ENCODE data around the gene PRKCE.

PRKCE gene

DNA sequence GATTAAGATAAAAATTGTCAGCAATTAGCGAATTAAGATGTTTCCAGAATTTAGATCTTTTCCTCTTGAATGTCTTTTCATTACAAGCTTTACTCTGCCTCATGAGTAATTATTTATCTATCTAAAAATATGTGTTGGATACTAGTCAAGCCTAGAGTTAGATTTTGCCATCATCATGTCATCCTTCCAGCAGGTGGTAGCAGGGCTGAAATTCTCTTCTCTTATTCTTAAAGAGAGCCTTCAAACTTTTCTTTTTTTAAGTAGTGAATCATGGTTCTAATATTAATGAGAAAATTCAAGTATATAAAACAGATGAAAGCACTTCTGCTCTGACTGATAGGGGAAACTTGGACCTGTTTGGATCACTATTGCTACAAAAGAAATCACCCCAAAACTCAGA lies 405.1 kb downstream of the PRKCE start:
- no peak for DNase-seq

DNA sequence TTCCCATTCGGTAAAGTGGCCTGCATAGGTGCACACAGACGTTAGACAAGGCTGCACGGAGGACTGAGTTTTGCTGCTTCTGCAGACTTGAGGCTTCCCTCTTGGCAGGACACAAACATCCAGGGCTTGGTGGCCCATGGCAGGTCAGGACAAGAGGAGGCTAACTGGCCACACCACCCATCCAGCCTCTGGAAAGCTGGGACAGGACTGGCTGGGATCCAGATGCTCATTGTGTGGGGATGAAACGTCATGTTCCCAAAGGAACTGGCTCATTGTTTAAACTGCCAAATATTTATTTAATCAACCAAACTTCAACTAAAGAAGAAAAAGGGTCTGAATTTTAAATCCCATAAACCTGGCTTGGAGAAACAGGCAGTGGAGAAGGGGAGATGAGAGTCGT lies 406.7 kb downstream of the PRKCE start:
- DNase-seq, result no peak

GRCh38 chr2:46062637-46063412 lies 411.4 kb downstream of the PRKCE start:
- peak; percentile 84 for DNase-seq

GRCh38 chr2:46064396-46064795 lies 412.9 kb downstream of the PRKCE start:
- no peak for DNase-seq

- DNase-seq, result peak; percentile 45
These were observed 413.7 kb downstream of the PRKCE start for GRCh38 chr2:46065152-46065551.

DNA sequence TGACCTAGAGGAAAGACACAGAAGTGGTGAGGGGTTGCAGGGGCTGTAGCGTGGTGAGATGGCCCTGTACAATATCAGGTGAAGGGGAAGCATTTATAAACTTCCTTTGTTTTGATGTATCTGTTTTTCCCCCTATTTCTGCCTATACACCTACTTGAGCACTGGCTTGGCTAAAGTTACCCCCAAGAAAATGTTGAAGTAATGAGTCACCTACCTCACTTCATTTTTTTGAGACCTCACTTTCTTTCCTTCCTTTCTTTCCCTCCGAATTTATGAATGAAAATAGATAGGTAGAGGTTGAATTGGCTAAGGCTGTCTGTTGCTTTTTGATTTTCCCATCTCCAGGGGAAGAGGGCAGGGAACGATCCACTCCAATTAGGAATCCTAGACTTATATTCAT lies 414.6 kb downstream of the PRKCE start:
- no peak for DNase-seq

DNA sequence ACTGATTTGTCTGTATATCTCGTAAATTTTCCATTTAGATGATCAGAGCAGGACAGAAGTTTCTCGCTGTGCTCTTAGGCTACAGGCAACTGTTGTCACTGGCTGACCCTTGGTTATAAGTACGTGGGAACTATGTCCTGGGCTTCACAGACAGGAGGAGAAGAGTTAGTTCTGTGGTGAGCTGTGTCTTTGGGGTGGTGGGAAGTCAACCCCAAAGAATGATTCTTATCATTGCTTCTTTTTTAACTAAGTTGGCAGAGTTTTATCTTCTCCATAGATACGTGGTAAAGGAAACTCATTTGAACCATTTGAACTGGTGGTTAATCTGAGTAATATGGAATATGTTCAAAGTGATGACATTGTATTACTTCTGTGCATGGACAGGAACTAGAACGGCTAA lies 415.1 kb downstream of the PRKCE start:
- no peak for DNase-seq

GRCh38 chr2:46067062-46067461 lies 415.6 kb downstream of the PRKCE start:
- DNase-seq, result no peak

GRCh38 chr2:46067501-46068305 lies 416.2 kb downstream of the PRKCE start:
- peak; percentile 98 for DNase-seq

- no peak for DNase-seq
These were observed 417.2 kb downstream of the PRKCE start for GRCh38 chr2:46068636-46069035.

DNA sequence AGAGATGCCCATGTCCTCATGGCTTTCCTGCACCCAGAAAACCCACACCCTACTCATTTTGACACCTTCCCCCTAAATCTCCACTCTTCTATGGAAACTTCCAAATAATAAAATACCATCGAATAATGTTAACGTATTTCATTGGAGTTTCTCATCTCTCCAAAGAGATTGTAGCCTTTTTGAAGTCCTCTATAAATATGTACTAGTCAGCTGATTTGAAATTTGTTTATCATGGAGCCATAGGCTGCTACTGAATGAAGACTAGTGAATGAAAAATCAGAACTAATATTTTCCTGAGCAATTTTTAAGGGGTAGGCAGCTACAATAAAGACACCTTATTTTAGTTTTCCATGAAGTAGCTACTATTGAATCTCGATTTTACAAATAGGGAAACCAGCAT lies 419.6 kb downstream of the PRKCE start:
- DNase-seq, result no peak

- peak; percentile 88 for DNase-seq
These were observed 420.8 kb downstream of the PRKCE start for GRCh38 chr2:46072101-46072820.

GRCh38 chr2:46073540-46074046 lies 422.1 kb downstream of the PRKCE start:
- peak; percentile 97 for DNase-seq

- DNase-seq, result no peak
These were observed 423.0 kb downstream of the PRKCE start for GRCh38 chr2:46074501-46074900.

GRCh38 chr2:46075848-46076247 lies 424.4 kb downstream of the PRKCE start:
- DNase-seq, result no peak

DNA sequence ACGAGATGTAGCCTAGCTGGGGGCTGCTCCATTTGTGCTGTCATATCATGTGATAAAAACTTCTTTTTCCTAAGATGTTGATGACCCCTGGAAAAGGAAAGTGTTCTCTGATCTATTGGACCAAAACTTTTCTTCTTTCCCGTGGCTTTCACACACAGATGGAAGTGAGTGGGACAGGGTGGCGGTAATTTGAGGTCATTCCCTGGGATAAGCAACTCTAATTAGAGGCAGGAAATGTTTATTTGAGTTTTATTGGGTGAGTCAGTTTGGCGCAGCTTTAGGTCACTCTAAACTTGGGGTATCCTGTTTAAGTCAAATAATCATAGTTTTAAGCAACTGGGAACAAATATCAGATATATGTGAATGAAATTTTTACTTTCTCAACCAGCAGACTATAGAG lies 424.8 kb downstream of the PRKCE start:
- DNase-seq, result no peak

DNA sequence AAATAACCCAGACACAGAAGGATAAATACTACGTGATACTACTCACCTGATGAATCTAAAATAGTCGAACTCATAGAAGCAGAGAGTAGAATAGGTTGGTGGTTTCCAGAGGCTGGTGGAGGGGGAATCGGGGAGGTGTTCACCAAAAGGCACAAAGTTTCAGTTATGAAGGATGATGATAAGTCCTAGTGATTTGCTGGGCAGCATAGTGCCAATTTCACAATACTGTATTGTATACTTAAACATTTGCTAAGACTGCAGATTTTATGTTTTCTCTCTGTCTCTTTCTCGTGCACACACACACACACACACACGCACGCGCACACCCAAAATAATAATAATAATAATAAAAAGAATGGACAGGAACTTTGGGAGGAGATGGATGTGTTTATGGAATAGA lies 425.4 kb downstream of the PRKCE start:
- DNase-seq, result no peak

GRCh38 chr2:46077522-46078107 lies 426.1 kb downstream of the PRKCE start:
- DNase-seq, result no peak

- DNase-seq, result no peak
These were observed 428.6 kb downstream of the PRKCE start for GRCh38 chr2:46079985-46080560.

- peak; percentile 45 for DNase-seq
These were observed 431.3 kb downstream of the PRKCE start for GRCh38 chr2:46082531-46083485.

GRCh38 chr2:46086578-46087070 lies 435.1 kb downstream of the PRKCE start:
- no peak for DNase-seq

Data from fibroblast of skin of back (primary cell).